HepG2 (cell line): ENCODE results near the gene HNRNPA1. TPM values are rescaled to one million over a fixed set of nuclear protein-coding genes. Genes with fewer than 3 reads are reported as not detected.

Experiments used
- CREM ChIP-seq, 2 experiments: sonication (generic) in 1 of 2; formaldehyde crosslinking in 1 of 2; IDR thresholded peaks; 2 replicates each; pipeline versions ENCODE4 v1.4.0 to v1.6.1; 2016 to 2020; ENCODE audit warnings: antibody characterized with exemption in 1 of 2, mild to moderate bottlenecking in 1 of 2, missing genetic modification reagents in 1 of 2
- ETV6 ChIP-seq: sonication (generic); formaldehyde crosslinking; conservative IDR thresholded peaks from 2 replicates; pipeline ENCODE4 v1.4.0; 2020; ENCODE audit warnings: missing genetic modification reagents
- FIP1L1 ChIP-seq: fragments of 200-400 bp; formaldehyde crosslinking; IDR thresholded peaks from 2 replicates; pipeline ENCODE4 v1.6.1; 2018; ENCODE audit warnings: low read depth, mild to moderate bottlenecking, low read length, moderate library complexity, borderline replicate concordance; ENCODE audit not compliant: insufficient read depth
- KIAA2018 ChIP-seq: sonication (generic); formaldehyde crosslinking; IDR thresholded peaks from 2 replicates; pipeline ENCODE4 v1.5.0; 2020; ENCODE audit warnings: mild to moderate bottlenecking, missing genetic modification reagents, borderline replicate concordance
- POGK ChIP-seq: sonication (generic); formaldehyde crosslinking; conservative IDR thresholded peaks from 2 replicates; pipeline ENCODE4 v1.8.0; 2022; ENCODE audit warnings: mild to moderate bottlenecking, moderate library complexity, missing genetic modification reagents
- SOX13 ChIP-seq, 3 experiments: fragments of 450-650 bp in 1 of 3; sonication (generic) in 1 of 3; formaldehyde crosslinking in 1 of 3; IDR thresholded peaks in 2 of 3; conservative IDR thresholded peaks in 1 of 3; 2 replicates each; pipeline versions ENCODE4 v1.5.0 to v1.6.1; 2016 to 2020; ENCODE audit warnings: antibody characterized with exemption in 1 of 3, mild to moderate bottlenecking in 1 of 3, missing compliant biosample characterization in 1 of 3, missing genetic modification reagents in 1 of 3, moderate library complexity in 1 of 3
- TBX2 ChIP-seq: sonication (generic); formaldehyde crosslinking; IDR thresholded peaks from 2 replicates; pipeline ENCODE4 v1.5.0; 2020; ENCODE audit warnings: missing genetic modification reagents, mild to moderate bottlenecking, borderline replicate concordance
- ZFX ChIP-seq: sonication (generic); formaldehyde crosslinking; IDR thresholded peaks from 2 replicates; pipeline ENCODE4 v1.4.0; 2020; ENCODE audit warnings: mild to moderate bottlenecking, low read depth, missing genetic modification reagents, moderate library complexity
- ZNF180 ChIP-seq: sonication (generic); formaldehyde crosslinking; IDR thresholded peaks from 2 replicates; pipeline ENCODE4 v1.4.0; 2020; ENCODE audit warnings: low read depth, missing genetic modification reagents, borderline replicate concordance
- ZNF546 ChIP-seq: sonication (generic); formaldehyde crosslinking; conservative IDR thresholded peaks from 2 replicates; pipeline ENCODE4 v1.8.1; 2023; ENCODE audit warnings: mild to moderate bottlenecking, missing genetic modification reagents
- ZNF598 ChIP-seq: sonication (generic); formaldehyde crosslinking; IDR thresholded peaks from 2 replicates; pipeline ENCODE4 v1.5.1; 2020; ENCODE audit warnings: mild to moderate bottlenecking, missing genetic modification reagents, borderline replicate concordance
- polyA plus RNA-seq, 8 experiments: library from polyadenylated mRNA; depleted of rRNA in 3 of 8; stranded (reverse) in 7 of 8; unstranded in 1 of 8; fragments of >200 nt; fragmentation: Illumina TruSeq in 4 of 8; extraction: Trizol in 4 of 8; gene quantifications; 2 replicates each; pipeline versions ENCODE4 v1.2.1 to v1.2.3, GENCODE V29; 2011 to 2016; ENCODE audit warnings: low read depth in 4 of 8, missing spikeins in 1 of 8, mixed read lengths in 1 of 8; ENCODE audit not compliant: insufficient read depth in 1 of 8
- total RNA-seq, 5 experiments: library from RNA; depleted of rRNA; stranded (reverse); fragments of >200 nt; fragmentation: Illumina TruSeq; extraction: Trizol; gene quantifications; 2 replicates each; pipeline ENCODE4 v1.2.3, GENCODE V29; 2016; ENCODE audit warnings: low read depth in 1 of 5
- TF ChIP-seq, protein P1 (sequence below): IDR thresholded peaks from 2 replicates; pipeline ENCODE4 v1.6.1; 2016; ENCODE audit warnings: low read depth

Gene HNRNPA1
- total and polyA plus RNA-seq, 2 of the 13 experiments (the other 11 are each of a cell fraction or from before 2014, with no cell fraction given), result 535 to 1,820 TPM

DNA sequence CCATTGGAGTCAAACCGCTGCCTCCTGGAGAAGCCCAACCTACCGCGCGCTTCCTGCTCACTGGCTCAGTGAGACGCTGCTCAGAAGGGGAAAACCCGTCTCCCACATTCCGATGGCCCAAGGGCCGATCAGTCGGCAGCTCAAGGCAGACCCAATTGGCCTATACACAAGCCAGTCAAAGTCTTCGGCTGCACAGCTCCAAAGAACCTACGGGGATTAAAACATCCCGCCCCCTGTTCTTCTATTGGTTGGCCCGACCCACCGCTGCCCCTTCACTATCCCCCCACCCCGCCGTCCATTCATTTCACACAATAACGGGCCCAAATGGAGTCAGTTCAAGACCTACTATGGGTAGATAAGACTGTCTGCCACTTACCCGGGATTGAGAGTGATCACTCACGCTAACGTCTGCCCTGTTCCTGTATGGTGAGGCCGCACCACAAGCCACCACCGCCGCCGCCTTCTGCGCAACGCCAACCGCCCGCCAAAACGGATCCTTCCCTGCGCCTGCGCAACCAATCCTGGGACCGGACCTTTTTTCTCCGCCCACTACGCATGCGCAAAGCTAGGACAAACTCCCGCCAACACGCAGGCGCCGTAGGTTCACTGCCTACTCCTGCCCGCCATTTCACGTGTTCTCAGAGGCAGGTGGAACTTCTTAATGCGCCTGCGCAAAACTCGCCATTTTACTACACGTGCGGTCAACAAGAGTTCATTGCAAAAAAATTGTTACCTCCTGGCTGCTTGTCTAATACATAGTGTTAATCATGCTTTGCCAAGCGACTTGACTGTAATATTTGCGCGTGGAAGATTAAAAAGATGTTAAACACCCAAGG, 676 bp upstream of the HNRNPA1 start, which contains the start of gene CBX5 (continued):
- TF ChIP-seq KIAA2018 (CRISPR knock-in tag) (0 out of 2 replicates have a peak, but pooled peaks have one; percentile 60), ZNF546 (CRISPR knock-in tag) (peak; percentile 96), ZNF180 (CRISPR knock-in tag) (no peak), FIP1L1 (no peak), ZFX (CRISPR knock-in tag) (peak; percentile 67; the same call in 1 of the 2 replicates), POGK (CRISPR knock-in tag) (peak; percentile 77; the same call in 1 of the 2 replicates), ZNF598 (CRISPR knock-in tag) (peak; percentile 56; the same call in 1 of the 2 replicates), SOX13 (IDR thresholded peaks at IDR 0.05) (no peak), SOX13 (CRISPR knock-in tag; conservative IDR thresholded peaks at IDR 0.05 in 1 of 2, IDR thresholded peaks at IDR 0.05 in 1 of 2) (peak in 1 of 2 experiments; percentile 32; a peak in 1 of 4 replicates), TBX2 (CRISPR knock-in tag) (no peak), CREM (IDR thresholded peaks at IDR 0.05) (no peak), CREM (CRISPR knock-in tag; IDR thresholded peaks at IDR 0.05) (no peak), ETV6 (CRISPR knock-in tag) (0 out of 2 replicates have a peak, but pooled peaks have one; percentile 69)
- TF ChIP-seq, protein P1, sequence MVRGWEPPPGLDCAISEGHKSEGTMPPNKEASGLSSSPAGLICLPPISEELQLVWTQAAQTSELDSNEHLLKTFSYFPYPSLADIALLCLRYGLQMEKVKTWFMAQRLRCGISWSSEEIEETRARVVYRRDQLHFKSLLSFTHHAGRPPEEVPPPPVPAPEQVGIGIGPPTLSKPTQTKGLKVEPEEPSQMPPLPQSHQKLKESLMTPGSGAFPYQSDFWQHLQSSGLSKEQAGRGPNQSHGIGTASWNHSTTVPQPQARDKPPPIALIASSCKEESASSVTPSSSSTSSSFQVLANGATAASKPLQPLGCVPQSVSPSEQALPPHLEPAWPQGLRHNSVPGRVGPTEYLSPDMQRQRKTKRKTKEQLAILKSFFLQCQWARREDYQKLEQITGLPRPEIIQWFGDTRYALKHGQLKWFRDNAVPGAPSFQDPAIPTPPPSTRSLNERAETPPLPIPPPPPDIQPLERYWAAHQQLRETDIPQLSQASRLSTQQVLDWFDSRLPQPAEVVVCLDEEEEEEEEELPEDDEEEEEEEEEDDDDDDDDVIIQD, result peak; percentile 62; the same call in 1 of the 2 replicates
